Gastroesophageal sphincter (tissue), 3 donors: ENCODE results near the gene LHFPL3.

Experiments used
- CTCF ChIP-seq, 4 experiments: fragments of 200-600 bp in 2 of 4; fragments of 450-650 bp in 2 of 4; sonication (generic) in 1 of 4; IDR thresholded peaks; one replicate each; pipeline ENCODE4 v1.5.1; 2017 to 2019; ENCODE audit warnings: antibody characterized with exemption in 4 of 4, mild to moderate bottlenecking in 2 of 4, moderate library complexity in 2 of 4
- POLR2A ChIP-seq, 2 donors: fragments of 450-650 bp; IDR thresholded peaks; one replicate each; pipeline ENCODE4 v1.6.1; 2017; ENCODE audit warnings: antibody characterized with exemption in 2 of 2, mild to moderate bottlenecking in 2 of 2, moderate library complexity in 1 of 2
- POLR2AphosphoS5 ChIP-seq: sonication (generic); formaldehyde crosslinking; IDR thresholded peaks from one replicate; pipeline ENCODE4 v1.6.1; 2017; ENCODE audit warnings: antibody characterized with exemption

- TF ChIP-seq POLR2A (IDR thresholded peaks at IDR 0.05) (no peak), CTCF (IDR thresholded peaks at IDR 0.05) (no peak), POLR2AphosphoS5 (no peak)
Measured at GRCh38 chr7:104790440-104790839, 462.0 kb downstream of the LHFPL3 start.
